ENCODE results near the gene ZNF418. TPM values are rescaled to one million over a fixed set of nuclear protein-coding genes. Genes with fewer than 3 reads are reported as not detected.

Gene ZNF418
- polyA plus RNA-seq, 1 of the 3 experiments (the other 2 are of a cell fraction) = 0.07 TPM

- WGBS (ENCODE audit: low lambda C conversion rate) = 74% methylated on average over 4 of the region's 4 CpGs
- Histone ChIP-seq H2AFZ (ENCODE audit: low read depth) (no peak within 1 kb of the TSS), H3K9ac (no peak within 1 kb of the TSS), H4K20me1 (ENCODE audit: insufficient read depth) (no peaks in the 10 kb centered on the region), H3K9me2 (no peaks in the 10 kb centered on the region), H3F3A (replicated peaks; ENCODE audit: insufficient read depth) (peaks cover 4% of the 10 kb centered on the region), H3K4me3 (ENCODE audit: low read depth in 2 of 2, low read length in 1 of 2) (no peak within 1 kb of the TSS), H3K4me2 (no peak within 1 kb of the TSS), H3K4me1 (ENCODE audit: control insufficient read depth in 1 of 2, insufficient read depth in 2 of 2, low read depth in 1 of 2, low read length in 1 of 2) (no peaks in the 10 kb centered on the region), H3K79me2 (ENCODE audit: insufficient read depth) (no peaks in the 10 kb centered on the region), H3K27ac (ENCODE audit: low read depth in 2 of 2, low read length in 1 of 2) (no peak within 1 kb of the TSS), H3K9me3 (peaks cover 38% of the 10 kb centered on the region), H3K27me3 (ENCODE audit: insufficient read depth) (no peaks in the 10 kb centered on the region), H3K36me3 (replicated peaks in 1 of 2; ENCODE audit: control insufficient read depth in 1 of 2, insufficient read depth in 2 of 2, low read length in 1 of 2) (peaks cover 11% of the 10 kb centered on the region in 2 experiments)
- ChIA-PET POLR2A (no interaction called here), CTCF (interaction anchor here (0.7 kb wide), 1 partner anchor 443 kb away, joined by 3 read pairs; no protein-coding TSS in a partner anchor)
- TF ChIP-seq ELF1 (IDR thresholded peaks at IDR 0.05) (no peak), FOXJ3 (CRISPR knock-in tag; IDR thresholded peaks at IDR 0.05) (no peak), EZH2phosphoT487 (IDR thresholded peaks at IDR 0.05; ENCODE audit: borderline replicate concordance, low read depth) (no peak), TEAD4 (IDR thresholded peaks at IDR 0.05; ENCODE audit: borderline replicate concordance, insufficient read depth) (no peak)
- TF ChIP-seq, protein P1, sequence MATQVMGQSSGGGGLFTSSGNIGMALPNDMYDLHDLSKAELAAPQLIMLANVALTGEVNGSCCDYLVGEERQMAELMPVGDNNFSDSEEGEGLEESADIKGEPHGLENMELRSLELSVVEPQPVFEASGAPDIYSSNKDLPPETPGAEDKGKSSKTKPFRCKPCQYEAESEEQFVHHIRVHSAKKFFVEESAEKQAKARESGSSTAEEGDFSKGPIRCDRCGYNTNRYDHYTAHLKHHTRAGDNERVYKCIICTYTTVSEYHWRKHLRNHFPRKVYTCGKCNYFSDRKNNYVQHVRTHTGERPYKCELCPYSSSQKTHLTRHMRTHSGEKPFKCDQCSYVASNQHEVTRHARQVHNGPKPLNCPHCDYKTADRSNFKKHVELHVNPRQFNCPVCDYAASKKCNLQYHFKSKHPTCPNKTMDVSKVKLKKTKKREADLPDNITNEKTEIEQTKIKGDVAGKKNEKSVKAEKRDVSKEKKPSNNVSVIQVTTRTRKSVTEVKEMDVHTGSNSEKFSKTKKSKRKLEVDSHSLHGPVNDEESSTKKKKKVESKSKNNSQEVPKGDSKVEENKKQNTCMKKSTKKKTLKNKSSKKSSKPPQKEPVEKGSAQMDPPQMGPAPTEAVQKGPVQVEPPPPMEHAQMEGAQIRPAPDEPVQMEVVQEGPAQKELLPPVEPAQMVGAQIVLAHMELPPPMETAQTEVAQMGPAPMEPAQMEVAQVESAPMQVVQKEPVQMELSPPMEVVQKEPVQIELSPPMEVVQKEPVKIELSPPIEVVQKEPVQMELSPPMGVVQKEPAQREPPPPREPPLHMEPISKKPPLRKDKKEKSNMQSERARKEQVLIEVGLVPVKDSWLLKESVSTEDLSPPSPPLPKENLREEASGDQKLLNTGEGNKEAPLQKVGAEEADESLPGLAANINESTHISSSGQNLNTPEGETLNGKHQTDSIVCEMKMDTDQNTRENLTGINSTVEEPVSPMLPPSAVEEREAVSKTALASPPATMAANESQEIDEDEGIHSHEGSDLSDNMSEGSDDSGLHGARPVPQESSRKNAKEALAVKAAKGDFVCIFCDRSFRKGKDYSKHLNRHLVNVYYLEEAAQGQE (IDR thresholded peaks at IDR 0.05; ENCODE audit: low read depth, low read length) = no peak
- TF ChIP-seq, protein P2, sequence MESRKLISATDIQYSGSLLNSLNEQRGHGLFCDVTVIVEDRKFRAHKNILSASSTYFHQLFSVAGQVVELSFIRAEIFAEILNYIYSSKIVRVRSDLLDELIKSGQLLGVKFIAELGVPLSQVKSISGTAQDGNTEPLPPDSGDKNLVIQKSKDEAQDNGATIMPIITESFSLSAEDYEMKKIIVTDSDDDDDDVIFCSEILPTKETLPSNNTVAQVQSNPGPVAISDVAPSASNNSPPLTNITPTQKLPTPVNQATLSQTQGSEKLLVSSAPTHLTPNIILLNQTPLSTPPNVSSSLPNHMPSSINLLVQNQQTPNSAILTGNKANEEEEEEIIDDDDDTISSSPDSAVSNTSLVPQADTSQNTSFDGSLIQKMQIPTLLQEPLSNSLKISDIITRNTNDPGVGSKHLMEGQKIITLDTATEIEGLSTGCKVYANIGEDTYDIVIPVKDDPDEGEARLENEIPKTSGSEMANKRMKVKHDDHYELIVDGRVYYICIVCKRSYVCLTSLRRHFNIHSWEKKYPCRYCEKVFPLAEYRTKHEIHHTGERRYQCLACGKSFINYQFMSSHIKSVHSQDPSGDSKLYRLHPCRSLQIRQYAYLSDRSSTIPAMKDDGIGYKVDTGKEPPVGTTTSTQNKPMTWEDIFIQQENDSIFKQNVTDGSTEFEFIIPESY (IDR thresholded peaks at IDR 0.05; ENCODE audit: borderline replicate concordance, low read depth) = no peak
- no peak for DNase-seq
Measured at GRCh38 chr19:57974434-57974833, 39.2 kb upstream of the ZNF418 start, which contains the start of gene C19orf18. Gene C19orf18, minus strand, starts transcription at chr19:57974534. Its CDS starts 102 bp downstream, at chr19:57974432.

GRCh38 chr19:57964761-57965160 is 29.6 kb upstream of the ZNF418 start:
- no peak for DNase-seq
- POLR2A ChIA-PET = no interaction called here
- Histone ChIP-seq H3K9me2 (no peaks in the 10 kb centered on the region), H3K4me1 (ENCODE audit: control insufficient read depth in 1 of 2, insufficient read depth in 2 of 2, low read depth in 1 of 2, low read length in 1 of 2) (no peaks in the 10 kb centered on the region), H3K4me2 (no peak overlapping the region), H3K9me3 (no peaks in the 10 kb centered on the region; the same call in 1 of the 2 replicates), H3K4me3 (ENCODE audit: low read depth in 2 of 2, low read length in 1 of 2) (no peak overlapping the region), H3F3A (replicated peaks; ENCODE audit: insufficient read depth) (no peaks in the 10 kb centered on the region), H3K79me2 (ENCODE audit: insufficient read depth) (no peaks in the 10 kb centered on the region), H4K20me1 (ENCODE audit: insufficient read depth) (no peaks in the 10 kb centered on the region), H2AFZ (ENCODE audit: low read depth) (no peak overlapping the region), H3K9ac (no peak overlapping the region), H3K36me3 (replicated peaks in 1 of 2; ENCODE audit: control insufficient read depth in 1 of 2, insufficient read depth in 2 of 2, low read length in 1 of 2) (no peaks in the 10 kb centered on the region), H3K27me3 (ENCODE audit: insufficient read depth) (no peaks in the 10 kb centered on the region), H3K27ac (ENCODE audit: low read depth in 2 of 2, low read length in 1 of 2) (no peak overlapping the region)
- CTCF ChIA-PET = no interaction called here
- no peak for TF ChIP-seq TEAD4 (IDR thresholded peaks at IDR 0.05; ENCODE audit: borderline replicate concordance, insufficient read depth)
- WGBS (ENCODE audit: low lambda C conversion rate) = 57% methylated on average over 8 of the region's 8 CpGs
